ENCODE measurements around the gene PHF24.

DNA sequence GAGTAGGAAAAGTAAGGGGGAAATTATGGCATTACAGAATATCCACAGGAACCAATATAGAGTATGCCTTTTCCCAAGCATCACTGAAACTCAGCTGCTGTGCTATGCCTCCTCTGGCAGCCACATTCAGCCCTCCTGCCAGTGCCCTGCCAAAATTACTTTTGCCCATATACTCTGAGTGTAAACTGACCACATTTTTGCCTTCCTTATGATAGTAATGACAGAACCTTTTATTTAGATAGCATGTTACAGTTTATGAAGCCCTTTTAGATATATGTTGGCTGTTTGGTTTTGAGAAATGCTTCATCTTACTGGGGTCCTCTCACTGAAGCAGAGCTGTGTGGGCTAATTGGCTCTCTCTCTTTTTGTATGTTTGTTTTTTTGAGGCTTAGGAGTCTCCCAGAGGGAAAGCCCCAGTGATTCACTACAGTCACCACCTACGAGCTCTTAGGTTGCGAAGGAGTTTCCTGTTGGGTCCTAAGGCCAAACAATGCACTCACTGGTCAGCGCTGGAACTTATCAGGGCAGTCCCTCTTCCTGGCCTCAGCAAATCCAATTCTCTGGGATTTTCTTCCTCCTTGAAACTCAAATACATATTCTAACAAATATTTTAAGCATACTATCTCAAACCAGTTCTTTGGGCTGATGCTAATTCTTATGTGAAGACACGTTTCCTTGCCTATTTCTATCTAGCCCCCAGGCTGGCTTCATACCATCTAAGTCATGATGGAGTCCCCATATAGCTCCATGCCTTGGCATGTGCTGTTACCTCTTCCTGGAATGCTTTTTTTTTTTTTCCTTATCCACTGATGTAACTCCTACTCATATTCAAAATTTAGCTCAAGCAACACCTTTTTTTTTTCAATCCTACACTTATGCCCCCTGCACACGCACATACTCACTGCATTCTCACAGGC lies 3.7 kb downstream of the PHF24 start:
- TF ChIP-seq, protein P1, sequence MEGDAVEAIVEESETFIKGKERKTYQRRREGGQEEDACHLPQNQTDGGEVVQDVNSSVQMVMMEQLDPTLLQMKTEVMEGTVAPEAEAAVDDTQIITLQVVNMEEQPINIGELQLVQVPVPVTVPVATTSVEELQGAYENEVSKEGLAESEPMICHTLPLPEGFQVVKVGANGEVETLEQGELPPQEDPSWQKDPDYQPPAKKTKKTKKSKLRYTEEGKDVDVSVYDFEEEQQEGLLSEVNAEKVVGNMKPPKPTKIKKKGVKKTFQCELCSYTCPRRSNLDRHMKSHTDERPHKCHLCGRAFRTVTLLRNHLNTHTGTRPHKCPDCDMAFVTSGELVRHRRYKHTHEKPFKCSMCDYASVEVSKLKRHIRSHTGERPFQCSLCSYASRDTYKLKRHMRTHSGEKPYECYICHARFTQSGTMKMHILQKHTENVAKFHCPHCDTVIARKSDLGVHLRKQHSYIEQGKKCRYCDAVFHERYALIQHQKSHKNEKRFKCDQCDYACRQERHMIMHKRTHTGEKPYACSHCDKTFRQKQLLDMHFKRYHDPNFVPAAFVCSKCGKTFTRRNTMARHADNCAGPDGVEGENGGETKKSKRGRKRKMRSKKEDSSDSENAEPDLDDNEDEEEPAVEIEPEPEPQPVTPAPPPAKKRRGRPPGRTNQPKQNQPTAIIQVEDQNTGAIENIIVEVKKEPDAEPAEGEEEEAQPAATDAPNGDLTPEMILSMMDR (IDR thresholded peaks at IDR 0.05), result no peak
- no peak for TF ChIP-seq POLR2AphosphoS5 (IDR thresholded peaks at IDR 0.05)
